GM18858 (cell line): ENCODE data around the gene TLCD2.
"Not testable (repeated sequence)": the region's sequence is repeated elsewhere in the genome, so short reads cannot be mapped to it uniquely, and the experiment has no call there.

Experiments
- ATAC-seq: cut with Tn5 transposase; IDR thresholded peaks from one replicate; pipeline ENCODE4 v1.9.1; 2021; ENCODE audit not compliant: unreplicated experiment

TLCD2 gene

GRCh38 chr17:1736348-1737281 is 26.4 kb upstream of the TLCD2 start:
- ATAC-seq = no peak

- no peak for ATAC-seq
Measured at GRCh38 chr17:1735834-1736347, 25.7 kb upstream of the TLCD2 start.

- ATAC-seq = no peak
Measured at GRCh38 chr17:1735418-1735817, 25.2 kb upstream of the TLCD2 start.

GRCh38 chr17:1733759-1734158 is 23.6 kb upstream of the TLCD2 start:
- no peak for ATAC-seq

GRCh38 chr17:1732833-1733321 is 22.7 kb upstream of the TLCD2 start:
- ATAC-seq = no peak

- no peak for ATAC-seq
Measured at GRCh38 chr17:1732241-1732832, 22.2 kb upstream of the TLCD2 start.

- no peak for ATAC-seq
Measured at GRCh38 chr17:1731194-1731506, 21.0 kb upstream of the TLCD2 start.

GRCh38 chr17:1730326-1731193 is 20.4 kb upstream of the TLCD2 start:
- ATAC-seq = no peak

- ATAC-seq = no peak
Measured at GRCh38 chr17:1729966-1730325, 19.8 kb upstream of the TLCD2 start.

GRCh38 chr17:1727876-1728630 is 17.9 kb upstream of the TLCD2 start:
- ATAC-seq = no peak

- no peak for ATAC-seq
Measured at GRCh38 chr17:1727258-1727789, 17.1 kb upstream of the TLCD2 start.

GRCh38 chr17:1726626-1727257 is 16.6 kb upstream of the TLCD2 start:
- ATAC-seq = no peak

- no peak for ATAC-seq
Measured at GRCh38 chr17:1725642-1726511, 15.7 kb upstream of the TLCD2 start.

- peak; percentile 17 for ATAC-seq
Measured at GRCh38 chr17:1724869-1725641, 14.9 kb upstream of the TLCD2 start.

- peak; percentile 36 for ATAC-seq
Measured at GRCh38 chr17:1724351-1724868, 14.2 kb upstream of the TLCD2 start, which contains the start of gene WDR81. Gene WDR81 (plus strand): TSS chr17:1724704. CDS start chr17:1724960, 256 bp downstream.

GRCh38 chr17:1722022-1722421 is 11.8 kb upstream of the TLCD2 start:
- not testable (repeated sequence) for ATAC-seq

GRCh38 chr17:1720856-1721386 is 10.7 kb upstream of the TLCD2 start:
- ATAC-seq = no peak
